ENCODE data around the gene RCCD1. TPM values are rescaled to one million over a fixed set of nuclear protein-coding genes. Genes with fewer than 3 reads are reported as not detected.

RCCD1 gene
- total and polyA plus RNA-seq, 2 of the 8 experiments (the other 6 are each of a cell fraction or from before 2014, with no cell fraction given) = 9.9 to 18.8 TPM

- TF ChIP-seq SRF (IDR thresholded peaks at IDR 0.05; ENCODE audit: low read depth, low read length) = no peak
Observed at GRCh38 chr15:90959028-90959595, 4.4 kb downstream of the RCCD1 start (continued).

Measured in H1 (cell line).